MV-4-11 (cell line): ENCODE measurements around the gene RNF121.

Experiments
- DNase-seq: peaks from one replicate; lab custom pipeline; 2025; lab: John Stamatoyannopoulos, UW

RNF121 gene

DNA sequence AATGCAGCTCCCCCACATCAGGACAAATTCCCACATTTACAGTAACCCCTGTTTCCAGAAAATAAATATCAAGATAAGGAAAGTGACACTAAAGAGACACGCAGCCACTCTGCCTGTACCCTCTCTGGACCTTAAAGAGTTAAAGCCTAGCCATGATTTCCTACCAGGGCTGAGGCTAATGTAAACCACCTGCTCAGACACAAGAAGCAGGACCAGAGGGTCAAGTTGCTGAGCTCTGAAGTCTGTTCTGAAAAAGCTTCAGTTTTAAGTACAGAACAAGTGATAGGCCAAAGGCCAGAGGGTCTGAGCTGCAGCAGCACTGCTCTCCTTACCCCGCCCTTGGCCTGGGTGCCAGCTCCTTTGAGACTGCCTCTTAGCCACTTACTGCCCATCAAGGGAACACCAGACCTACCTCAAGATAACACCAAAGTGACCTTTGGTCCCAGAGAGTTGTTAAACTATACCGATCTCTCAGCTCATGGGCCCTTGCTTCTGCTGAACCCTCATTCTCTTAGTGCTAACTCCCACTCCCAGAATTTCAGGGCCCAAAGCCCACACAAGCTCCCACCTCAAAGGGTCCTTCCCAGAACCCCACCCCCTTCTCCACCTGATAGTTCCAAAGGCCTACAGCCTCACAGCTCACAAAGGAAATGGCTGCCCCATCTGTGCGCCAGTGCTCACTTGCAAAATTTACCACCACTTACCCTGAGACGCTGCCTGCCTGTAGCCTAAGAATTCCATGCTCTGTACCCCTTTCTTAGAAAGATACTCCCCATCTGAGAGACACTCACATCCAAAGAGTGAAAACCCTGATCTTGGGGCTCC lies 110.4 kb downstream of the RNF121 start:
- no peak for DNase-seq

DNA sequence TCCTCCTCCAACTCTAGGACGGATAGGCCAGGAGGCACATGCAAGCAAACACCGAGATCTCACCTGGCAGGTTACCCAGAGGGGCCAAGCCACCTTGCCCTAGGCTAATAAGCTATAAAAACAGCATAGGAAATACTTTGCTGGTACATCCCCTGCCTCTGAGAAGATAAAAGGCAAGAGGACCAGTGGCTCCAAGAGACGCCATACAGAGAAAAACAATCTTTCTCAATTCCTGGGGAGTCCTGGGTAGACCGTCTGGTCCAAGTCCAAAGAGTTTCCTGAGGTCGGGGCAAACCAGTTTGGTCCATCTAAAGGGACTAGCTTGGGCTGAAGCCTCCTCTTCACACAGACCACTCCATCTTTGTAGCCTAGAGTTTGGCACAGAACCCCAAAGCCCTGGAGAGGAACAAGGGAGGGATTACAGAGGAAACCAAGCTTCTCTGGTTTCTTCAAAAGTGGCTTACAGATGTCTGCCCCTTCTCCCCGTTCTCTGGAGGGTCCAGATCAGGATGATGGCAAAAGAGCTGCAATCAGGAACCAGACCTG lies 111.1 kb downstream of the RNF121 start:
- no peak for DNase-seq

DNA sequence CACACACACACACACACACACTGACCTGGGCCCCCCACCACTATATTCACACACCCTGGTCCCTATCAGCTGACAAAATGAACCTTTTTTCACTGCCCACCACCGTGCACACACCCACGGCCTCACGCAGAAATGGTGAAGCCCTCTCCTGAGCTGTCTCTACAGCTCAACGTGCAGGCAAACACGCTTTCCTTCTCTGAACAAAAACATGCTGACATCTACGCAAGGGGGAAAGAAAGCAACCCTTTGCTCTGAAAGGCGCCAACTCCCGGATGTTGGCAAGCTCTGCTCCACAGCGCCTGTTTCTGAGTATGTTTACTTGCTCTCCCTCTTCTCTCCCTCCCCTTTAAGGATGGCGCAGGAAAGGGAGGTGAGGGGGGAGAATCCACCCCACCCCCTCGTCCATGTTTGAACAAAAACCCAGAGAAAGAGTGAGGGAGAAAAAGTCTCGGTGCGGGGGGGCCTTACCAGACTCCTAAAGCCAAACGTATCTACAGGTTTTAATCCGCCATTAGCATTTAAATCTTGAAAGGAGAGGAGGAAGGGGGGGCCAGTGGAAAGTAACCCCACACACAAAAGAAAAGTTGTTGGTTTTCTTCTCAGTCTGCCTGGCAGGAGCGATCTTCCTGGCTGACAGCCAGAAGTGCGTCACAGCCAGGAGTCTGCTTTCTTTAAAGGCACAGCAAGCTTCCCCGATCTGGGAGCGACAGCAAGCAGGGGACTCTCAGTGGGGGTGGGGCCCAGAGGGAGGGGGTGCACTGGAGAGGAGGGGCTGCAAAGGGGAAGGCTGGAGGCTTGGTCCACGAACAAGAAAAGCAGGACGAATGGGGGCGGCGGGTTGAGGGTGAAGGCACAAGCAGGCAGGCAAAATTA lies 111.9 kb downstream of the RNF121 start:
- DNase-seq, result peak; percentile 60

DNA sequence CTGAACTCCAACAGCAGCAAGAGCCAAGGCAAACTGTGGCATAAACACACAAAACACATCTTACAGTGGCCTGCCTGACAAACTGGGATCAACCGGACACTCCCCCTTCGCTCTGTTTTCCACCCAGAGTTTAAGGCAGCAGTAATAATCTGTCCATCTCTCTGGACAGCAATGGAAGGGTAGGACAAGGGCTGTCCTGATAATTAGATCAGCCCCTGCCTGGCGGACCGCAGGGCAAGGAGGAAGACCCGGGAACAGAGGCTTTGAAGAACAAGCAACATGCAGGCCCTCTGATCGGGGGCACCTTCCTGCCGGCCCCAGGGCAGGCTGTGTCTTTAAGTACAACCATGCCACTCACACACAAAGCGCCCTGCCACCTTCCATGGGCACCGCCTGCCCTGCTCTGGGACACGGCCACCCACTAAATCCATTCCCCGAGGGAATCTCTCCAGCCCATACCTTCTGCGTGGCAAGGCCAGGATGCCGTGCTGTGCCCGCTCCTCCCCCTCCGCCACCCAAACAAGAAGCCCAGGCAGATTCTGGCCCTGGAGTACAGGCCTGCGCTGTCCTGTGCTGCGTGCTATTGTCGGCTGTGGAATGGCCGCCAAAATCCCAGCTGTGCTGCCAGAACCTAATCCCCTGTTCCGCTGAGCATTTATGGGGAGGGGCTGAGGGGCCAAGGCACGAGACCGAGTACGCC lies 112.7 kb downstream of the RNF121 start:
- DNase-seq, result peak; percentile 38

DNA sequence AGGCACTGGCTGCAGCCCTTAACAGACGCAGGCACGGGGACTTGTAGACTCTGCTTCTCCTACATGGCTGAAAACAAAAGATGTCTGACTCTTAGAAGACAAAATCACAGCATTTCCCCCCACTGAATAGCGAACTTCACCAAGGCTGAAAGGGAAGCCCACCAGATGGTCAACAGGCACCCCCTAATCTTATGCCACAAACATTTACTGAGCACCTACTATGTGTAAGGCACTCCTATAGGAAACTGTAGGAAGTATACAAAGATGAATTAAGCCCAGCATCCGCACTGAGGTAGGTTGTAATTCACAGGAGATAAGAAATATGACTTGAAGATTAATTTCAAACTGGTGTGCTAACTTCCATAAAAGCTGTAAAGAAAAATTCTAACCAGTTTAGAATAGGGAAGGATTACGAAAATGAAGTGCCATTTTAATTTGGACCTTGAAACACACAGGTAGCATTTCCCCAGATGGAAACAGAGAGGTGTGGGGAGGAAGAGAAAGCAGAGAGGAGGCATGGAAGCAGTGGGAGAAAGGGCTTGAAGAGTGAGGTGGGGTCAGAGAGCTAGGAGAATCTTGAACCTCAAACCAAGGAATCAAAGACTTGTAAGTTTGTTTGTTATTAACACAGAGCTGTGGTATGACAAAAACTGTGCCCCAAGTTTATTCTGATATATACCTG lies 113.4 kb downstream of the RNF121 start:
- no peak for DNase-seq

DNA sequence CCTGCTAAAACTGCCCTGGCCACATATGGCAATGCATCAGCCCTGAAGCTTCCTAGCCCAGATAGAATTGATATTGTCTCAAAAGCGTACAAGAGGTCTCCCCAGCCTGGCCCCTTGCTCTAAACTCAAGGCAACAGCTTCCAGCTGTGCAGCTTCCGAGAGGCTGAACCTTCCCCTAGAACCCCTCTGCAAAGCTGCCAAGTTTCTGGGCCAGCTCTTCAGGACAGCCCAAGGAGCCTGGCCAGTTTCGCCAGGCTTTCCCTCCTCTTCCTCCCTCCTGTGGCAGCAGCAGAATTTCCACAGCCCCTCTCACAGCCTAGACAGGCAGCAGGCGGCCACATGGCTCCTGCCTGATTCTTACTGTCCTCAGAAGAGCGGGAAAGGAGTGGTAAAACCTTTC lies 117.0 kb downstream of the RNF121 start:
- no peak for DNase-seq
